Activated CD4-positive, alpha-beta T cell treated with anti-CD3 and anti-CD28 coated beads, Interleukin-2, amount 50 U/mL, for 1 hour (primary cell): ENCODE results near the gene DDX3X.
"Not testable (repeated sequence)": the region's sequence is repeated elsewhere in the genome, so short reads cannot be mapped to it uniquely, and the experiment has no call there.

Experiments
- DNase-seq: peaks from one replicate; pipeline ENCODE4 v3.0.0-alpha.2; 2020

The DDX3X gene

DNA sequence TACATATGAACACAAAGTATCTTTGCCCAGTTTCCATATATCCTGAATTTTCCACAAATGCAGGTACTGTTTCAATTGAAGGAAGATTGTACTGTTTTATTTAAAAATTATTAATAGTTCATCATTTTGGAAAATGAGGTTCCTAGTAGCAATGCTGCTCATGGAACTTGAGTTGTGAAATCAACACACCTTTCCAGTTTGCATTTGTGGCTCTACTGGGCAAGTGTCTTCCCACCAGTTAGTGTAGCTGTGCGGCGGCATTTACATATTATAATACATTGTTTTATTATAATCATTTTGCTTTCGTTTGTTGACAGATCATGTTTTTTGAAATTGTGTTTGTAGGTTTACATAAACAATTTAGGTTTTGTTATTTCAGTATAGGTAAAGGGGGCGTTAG, 2.0 kb upstream of the DDX3X start:
- DNase-seq = no peak

DNA sequence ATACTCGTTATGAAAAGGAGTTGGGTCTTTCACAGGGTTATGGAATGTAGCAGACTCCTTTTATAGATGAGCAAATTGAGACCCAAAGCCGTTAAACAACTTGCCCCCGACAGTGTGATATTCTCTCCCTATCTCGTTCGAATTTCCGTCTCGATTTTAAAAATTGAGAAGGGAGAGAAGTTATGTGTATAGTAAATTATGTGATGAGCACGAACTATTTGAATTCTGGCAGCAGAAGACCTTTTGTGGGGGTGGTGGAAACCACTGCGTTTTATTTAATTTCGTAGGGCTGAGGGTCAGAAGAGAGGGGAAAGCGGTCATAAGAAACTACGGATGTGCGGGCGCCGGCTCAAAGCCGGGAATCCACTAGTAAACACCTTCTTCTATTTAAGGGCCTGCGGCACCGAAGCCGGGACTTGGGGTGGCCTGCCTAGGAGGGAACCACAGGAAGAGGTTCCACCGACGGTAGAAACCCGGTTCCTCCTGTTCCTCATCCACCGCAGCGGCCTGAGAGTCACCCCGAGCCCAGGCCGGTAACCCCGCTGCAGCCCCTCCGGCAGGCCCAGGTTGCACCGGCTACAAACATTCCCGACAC, 1.5 kb upstream of the DDX3X start:
- DNase-seq = peak; percentile 15

GRCh38 chrX:41333003-41333743, 789 bp upstream of the DDX3X start:
- peak; percentile 81 for DNase-seq

GRCh38 chrX:41334363-41335197, 618 bp downstream of the DDX3X start:
- DNase-seq = peak; percentile 68

DNA sequence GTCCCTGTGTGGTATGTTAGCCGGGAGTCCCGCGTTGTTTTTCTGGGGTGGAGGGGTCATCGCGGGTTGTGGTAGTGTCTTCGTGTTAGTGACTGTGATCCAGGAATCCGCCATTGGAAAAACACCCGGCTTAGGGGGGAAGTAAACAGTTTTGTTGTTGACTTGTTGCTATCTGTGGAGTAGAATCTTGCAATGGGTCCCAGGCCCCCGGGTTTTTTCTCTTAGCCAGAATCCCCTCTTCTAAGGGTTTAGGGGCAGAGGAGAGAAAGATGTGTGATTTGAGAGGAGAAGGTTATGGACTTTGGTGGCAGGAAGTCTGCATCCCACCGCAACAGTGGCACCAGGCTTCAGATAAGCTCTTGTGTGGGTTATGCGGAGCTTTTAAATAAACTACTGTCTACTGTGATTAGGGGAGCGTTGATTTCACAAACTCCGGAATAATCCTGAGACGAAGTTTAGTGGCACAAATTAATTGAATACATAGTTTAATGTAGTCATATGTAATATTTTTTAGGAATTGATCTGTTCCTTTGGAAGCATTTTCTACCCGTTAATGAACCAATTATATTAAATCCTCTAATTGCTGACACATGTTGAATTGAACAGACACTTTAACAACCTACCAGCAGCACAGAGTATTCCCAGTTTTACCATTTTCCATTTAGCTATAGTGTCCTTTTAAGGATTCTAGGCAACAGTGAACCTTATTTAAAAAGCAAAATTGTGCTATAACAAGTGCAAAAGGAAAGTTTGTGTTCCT, 1.4 kb downstream of the DDX3X start:
- no peak for DNase-seq

- DNase-seq = no peak
Measured at GRCh38 chrX:41335958-41336331, 2.0 kb downstream of the DDX3X start.

GRCh38 chrX:41336447-41336846, 2.5 kb downstream of the DDX3X start:
- no peak for DNase-seq

- no peak for DNase-seq
Measured at GRCh38 chrX:41337140-41337539, 3.2 kb downstream of the DDX3X start.

DNA sequence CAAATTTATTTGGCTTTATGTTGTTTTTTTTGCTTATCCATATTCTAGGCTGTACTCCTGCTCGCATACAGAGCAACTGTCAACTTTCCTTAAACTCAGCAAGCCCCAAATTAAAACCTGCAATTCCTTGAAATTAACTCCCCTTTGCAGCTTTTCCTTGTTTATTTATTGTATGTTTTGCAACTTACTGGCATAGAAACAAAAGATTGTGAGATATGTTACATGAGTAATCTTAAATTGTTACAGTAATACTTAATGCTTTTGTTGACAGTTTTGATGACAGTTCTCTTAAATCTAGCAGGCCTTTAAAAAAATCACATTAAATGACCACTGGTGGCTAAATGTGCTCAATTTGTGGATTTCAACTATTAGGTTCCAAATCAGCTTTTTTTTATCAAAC, 4.5 kb downstream of the DDX3X start:
- no peak for DNase-seq

DNA sequence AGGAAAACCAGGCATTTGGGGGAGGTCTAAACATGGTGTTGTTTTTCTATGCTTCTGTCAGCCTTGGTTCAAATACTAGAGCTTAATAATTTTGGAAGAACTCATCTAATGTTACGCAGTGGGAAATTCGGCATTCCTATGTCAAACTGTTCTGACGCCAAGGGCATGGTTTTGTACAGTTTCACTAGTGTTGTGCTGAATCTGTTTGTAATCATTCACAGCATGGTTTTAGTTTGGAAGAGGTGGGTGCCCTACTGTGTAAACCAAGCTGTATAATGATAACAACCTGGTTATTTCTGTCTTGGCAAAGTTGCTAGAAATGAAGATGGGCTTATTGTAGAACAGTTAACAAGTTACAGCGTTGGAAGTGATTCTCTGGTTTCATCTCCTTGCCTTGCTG, 5.2 kb downstream of the DDX3X start:
- DNase-seq = no peak

DNA sequence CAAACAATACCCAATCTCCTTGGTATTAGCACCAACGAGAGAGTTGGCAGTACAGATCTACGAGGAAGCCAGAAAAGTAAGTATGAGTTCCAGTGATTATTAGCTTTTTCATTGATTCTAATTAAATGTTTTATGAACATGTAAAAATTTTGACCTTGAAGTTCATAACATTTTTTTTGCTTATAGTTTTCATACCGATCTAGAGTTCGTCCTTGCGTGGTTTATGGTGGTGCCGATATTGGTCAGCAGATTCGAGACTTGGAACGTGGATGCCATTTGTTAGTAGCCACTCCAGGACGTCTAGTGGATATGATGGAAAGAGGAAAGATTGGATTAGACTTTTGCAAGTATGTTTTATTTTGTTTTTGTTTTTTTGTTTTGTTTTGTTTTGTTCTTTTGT, 10.1 kb downstream of the DDX3X start:
- DNase-seq = no peak

GRCh38 chrX:41347186-41347585, 13.2 kb downstream of the DDX3X start:
- DNase-seq = no peak

GRCh38 chrX:41348551-41348950, 14.6 kb downstream of the DDX3X start:
- DNase-seq = no peak

GRCh38 chrX:41350150-41350975, 16.4 kb downstream of the DDX3X start:
- DNase-seq = no peak

- DNase-seq = no peak
Measured at GRCh38 chrX:41350976-41351569, 17.1 kb downstream of the DDX3X start.

GRCh38 chrX:41351923-41352322, 18.0 kb downstream of the DDX3X start:
- no peak for DNase-seq

GRCh38 chrX:41352329-41352838, 18.4 kb downstream of the DDX3X start:
- no peak for DNase-seq

GRCh38 chrX:41353985-41354384, 20.0 kb downstream of the DDX3X start:
- DNase-seq = no peak

DNA sequence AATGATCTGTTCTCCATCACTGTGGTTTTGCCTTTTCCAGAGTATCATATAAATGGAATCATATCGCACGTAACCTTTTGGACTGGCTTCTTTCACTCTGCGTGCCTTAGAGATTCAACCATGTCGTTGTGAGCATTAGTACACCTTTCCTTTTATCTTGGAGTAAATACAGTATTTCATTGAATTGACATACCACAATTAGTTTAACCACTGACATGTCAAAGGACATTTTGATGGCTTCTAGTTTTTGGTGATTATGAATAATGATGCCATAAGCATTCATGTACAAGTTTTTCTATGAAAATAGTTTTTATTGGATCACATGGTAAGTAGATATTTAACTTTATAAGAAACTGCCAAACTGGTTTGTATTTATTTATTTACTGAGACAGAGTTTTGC, 35.2 kb downstream of the DDX3X start:
- DNase-seq = no peak

GRCh38 chrX:41371575-41371974, 37.6 kb downstream of the DDX3X start:
- not testable (repeated sequence) for DNase-seq

DNA sequence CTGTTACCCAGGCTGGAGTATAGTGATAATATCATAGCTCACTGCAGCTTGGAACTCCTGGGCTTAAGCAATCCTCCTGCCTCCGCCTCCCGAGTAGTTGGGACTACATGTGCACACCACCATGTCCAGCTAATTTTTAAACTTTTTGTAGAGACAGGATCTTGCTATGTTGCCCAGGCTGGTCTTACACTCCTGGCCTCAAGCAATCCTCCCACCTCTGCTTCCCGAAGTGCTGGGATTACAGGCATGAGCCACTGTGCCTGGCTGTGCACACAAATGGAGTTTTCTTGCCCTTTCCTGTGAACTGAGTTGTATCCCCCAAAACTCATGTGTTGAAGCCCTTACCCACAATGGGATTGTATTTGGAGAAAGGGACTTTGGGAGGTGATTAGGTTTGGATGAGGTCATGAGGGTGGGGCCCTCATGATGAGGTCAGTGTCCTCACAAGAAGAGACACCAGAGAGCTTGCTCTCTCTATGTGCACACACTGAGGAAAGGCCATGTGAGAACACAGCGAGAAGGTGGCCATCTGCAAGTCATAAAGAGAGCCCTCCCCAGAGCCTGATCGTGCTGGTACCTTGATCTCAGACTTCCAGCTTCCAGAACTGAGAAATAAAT, 40.1 kb downstream of the DDX3X start:
- DNase-seq = no peak
